GM18858 (cell line): ENCODE measurements around the gene NCOA4.
"Not testable (repeated sequence)": the region's sequence is repeated elsewhere in the genome, so short reads cannot be mapped to it uniquely, and the experiment has no call there.

ENCODE experiments used
- ATAC-seq: cut with Tn5 transposase; IDR thresholded peaks from one replicate; pipeline ENCODE4 v1.9.1; 2021; ENCODE audit not compliant: unreplicated experiment

NCOA4 gene

GRCh38 chr10:46022978-46023702, 7.3 kb downstream of the NCOA4 start:
- ATAC-seq, result peak; percentile 72

GRCh38 chr10:46020344-46020657, 10.1 kb downstream of the NCOA4 start:
- ATAC-seq, result no peak

GRCh38 chr10:46019569-46020343, 10.7 kb downstream of the NCOA4 start:
- ATAC-seq, result no peak

- no peak for ATAC-seq
Observed at GRCh38 chr10:46019177-46019528, 11.3 kb downstream of the NCOA4 start.

- no peak for ATAC-seq
Observed at GRCh38 chr10:46018453-46019176, 11.8 kb downstream of the NCOA4 start.

- ATAC-seq, result no peak
Observed at GRCh38 chr10:46017733-46018132, 12.7 kb downstream of the NCOA4 start.

- ATAC-seq, result no peak
Observed at GRCh38 chr10:46016811-46017210, 13.6 kb downstream of the NCOA4 start.

GRCh38 chr10:46016190-46016589, 14.2 kb downstream of the NCOA4 start:
- no peak for ATAC-seq

- no peak for ATAC-seq
Observed at GRCh38 chr10:46014683-46015405, 15.6 kb downstream of the NCOA4 start.

GRCh38 chr10:46014206-46014605, 16.2 kb downstream of the NCOA4 start:
- ATAC-seq, result no peak

GRCh38 chr10:46012746-46013145, 17.7 kb downstream of the NCOA4 start:
- ATAC-seq, result no peak

- no peak for ATAC-seq
Observed at GRCh38 chr10:46006219-46006618, 24.2 kb downstream of the NCOA4 start.

GRCh38 chr10:46005383-46005782, 25.0 kb downstream of the NCOA4 start:
- ATAC-seq, result no peak

- ATAC-seq, result no peak
Observed at GRCh38 chr10:46004963-46005362, 25.5 kb downstream of the NCOA4 start.

- ATAC-seq, result no peak
Observed at GRCh38 chr10:46002916-46003693, 27.3 kb downstream of the NCOA4 start.

GRCh38 chr10:46002189-46002687, 28.2 kb downstream of the NCOA4 start:
- not testable (repeated sequence) for ATAC-seq

GRCh38 chr10:46001187-46001756, 29.2 kb downstream of the NCOA4 start:
- ATAC-seq, result no peak

- no peak for ATAC-seq
Observed at GRCh38 chr10:46000538-46000937, 29.9 kb downstream of the NCOA4 start.

- ATAC-seq, result not testable (repeated sequence)
Observed at GRCh38 chr10:45999955-46000354, 30.5 kb downstream of the NCOA4 start.
